ENCODE data around the gene DAB2.

- TF ChIP-seq, protein P1, sequence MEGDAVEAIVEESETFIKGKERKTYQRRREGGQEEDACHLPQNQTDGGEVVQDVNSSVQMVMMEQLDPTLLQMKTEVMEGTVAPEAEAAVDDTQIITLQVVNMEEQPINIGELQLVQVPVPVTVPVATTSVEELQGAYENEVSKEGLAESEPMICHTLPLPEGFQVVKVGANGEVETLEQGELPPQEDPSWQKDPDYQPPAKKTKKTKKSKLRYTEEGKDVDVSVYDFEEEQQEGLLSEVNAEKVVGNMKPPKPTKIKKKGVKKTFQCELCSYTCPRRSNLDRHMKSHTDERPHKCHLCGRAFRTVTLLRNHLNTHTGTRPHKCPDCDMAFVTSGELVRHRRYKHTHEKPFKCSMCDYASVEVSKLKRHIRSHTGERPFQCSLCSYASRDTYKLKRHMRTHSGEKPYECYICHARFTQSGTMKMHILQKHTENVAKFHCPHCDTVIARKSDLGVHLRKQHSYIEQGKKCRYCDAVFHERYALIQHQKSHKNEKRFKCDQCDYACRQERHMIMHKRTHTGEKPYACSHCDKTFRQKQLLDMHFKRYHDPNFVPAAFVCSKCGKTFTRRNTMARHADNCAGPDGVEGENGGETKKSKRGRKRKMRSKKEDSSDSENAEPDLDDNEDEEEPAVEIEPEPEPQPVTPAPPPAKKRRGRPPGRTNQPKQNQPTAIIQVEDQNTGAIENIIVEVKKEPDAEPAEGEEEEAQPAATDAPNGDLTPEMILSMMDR (IDR thresholded peaks at IDR 0.05; ENCODE audit: low read depth, low read length, poor library complexity, severe bottlenecking) = no peak
- TF ChIP-seq EZH2phosphoT487 (IDR thresholded peaks at IDR 0.05; ENCODE audit: borderline replicate concordance, low read length) = no peak
Observed at GRCh38 chr5:39353717-39354399, 70.9 kb downstream of the DAB2 start.
